ENCODE measurements around the gene CXCL10.
"Not testable (repeated sequence)": the region's sequence is repeated elsewhere in the genome, so short reads cannot be mapped to it uniquely, and the experiment has no call there.

The CXCL10 gene

DNA sequence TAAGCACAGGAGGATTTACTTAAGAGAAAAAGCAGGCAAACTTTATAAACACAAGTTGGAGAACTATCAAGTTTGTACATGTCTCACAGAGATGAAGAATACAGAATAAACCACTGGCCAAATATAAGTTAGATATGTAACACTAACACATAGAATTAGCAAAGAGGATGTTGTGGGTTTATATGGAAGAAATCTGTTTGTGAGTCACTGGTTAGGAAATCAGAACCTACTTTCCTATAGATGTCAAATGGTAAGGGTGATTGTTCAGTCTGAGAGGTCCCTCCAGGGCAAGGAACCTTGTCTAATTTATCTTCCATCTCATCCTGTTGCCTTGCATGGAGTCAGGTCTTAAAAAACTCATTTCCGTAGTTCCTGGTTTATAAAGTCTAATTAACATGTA lies 36.5 kb upstream of the CXCL10 start:
- DNase-seq (ENCODE audit: low read depth), result no peak
- H3K4me3 ChIP-seq (ENCODE audit: low read depth, low read length), result no peak overlapping the region
- TF ChIP-seq, protein P1, sequence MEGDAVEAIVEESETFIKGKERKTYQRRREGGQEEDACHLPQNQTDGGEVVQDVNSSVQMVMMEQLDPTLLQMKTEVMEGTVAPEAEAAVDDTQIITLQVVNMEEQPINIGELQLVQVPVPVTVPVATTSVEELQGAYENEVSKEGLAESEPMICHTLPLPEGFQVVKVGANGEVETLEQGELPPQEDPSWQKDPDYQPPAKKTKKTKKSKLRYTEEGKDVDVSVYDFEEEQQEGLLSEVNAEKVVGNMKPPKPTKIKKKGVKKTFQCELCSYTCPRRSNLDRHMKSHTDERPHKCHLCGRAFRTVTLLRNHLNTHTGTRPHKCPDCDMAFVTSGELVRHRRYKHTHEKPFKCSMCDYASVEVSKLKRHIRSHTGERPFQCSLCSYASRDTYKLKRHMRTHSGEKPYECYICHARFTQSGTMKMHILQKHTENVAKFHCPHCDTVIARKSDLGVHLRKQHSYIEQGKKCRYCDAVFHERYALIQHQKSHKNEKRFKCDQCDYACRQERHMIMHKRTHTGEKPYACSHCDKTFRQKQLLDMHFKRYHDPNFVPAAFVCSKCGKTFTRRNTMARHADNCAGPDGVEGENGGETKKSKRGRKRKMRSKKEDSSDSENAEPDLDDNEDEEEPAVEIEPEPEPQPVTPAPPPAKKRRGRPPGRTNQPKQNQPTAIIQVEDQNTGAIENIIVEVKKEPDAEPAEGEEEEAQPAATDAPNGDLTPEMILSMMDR (IDR thresholded peaks at IDR 0.05; ENCODE audit: low read depth, low read length, missing control alignments), result no peak

DNA sequence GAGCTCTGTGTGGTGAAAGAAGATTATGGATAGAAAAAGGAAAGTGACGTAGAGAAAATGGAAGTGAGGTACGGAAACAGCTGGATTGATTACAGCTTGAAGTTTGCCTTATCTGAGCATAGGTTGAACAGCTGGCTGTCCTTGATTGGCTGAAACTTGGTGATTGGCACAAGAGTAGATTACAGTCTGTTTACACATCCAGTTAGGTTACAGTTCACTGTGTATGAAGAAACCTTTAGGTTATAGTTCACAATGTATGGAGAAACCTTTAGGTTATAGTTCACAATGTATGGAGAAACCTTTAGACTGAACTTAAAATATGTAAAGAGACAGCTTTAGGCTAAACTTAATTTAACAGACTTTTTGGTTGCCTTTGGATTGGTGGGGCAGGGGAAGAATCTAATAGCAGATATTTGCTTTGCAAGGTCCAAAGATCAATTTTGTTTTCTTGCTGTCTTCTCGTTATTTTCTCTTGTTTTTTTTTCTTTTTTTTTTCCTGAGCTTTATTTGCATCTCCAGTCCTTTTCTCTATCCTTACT lies 35.7 kb upstream of the CXCL10 start:
- DNase-seq (ENCODE audit: low read depth), result no peak
- TF ChIP-seq, protein P1 (IDR thresholded peaks at IDR 0.05; ENCODE audit: low read depth, low read length, missing control alignments), result no peak
- H3K4me3 ChIP-seq (ENCODE audit: low read depth, low read length), result no peak overlapping the region

DNA sequence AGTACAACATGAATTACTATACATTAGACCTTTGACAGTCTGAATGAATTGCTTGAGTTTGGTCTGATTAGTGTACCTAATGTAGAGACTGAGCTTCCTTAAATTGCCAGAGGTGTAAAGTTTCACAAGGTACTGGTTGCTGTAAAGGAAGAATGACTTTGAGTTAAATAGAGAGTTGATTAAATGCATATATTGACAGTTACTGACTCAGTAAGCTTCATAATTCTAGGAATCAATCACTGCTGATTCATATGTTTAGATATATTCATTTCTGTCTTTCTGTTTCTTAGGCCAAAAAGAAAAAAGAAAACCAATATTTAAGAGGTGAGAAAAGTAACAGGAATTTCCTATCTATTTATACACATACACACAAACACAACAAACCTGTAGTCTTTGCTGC lies 35.0 kb upstream of the CXCL10 start:
- TF ChIP-seq, protein P1 (IDR thresholded peaks at IDR 0.05; ENCODE audit: low read depth, low read length, missing control alignments), result no peak
- H3K4me3 ChIP-seq (ENCODE audit: low read depth, low read length), result no peak overlapping the region
- no peak for DNase-seq (ENCODE audit: low read depth)

DNA sequence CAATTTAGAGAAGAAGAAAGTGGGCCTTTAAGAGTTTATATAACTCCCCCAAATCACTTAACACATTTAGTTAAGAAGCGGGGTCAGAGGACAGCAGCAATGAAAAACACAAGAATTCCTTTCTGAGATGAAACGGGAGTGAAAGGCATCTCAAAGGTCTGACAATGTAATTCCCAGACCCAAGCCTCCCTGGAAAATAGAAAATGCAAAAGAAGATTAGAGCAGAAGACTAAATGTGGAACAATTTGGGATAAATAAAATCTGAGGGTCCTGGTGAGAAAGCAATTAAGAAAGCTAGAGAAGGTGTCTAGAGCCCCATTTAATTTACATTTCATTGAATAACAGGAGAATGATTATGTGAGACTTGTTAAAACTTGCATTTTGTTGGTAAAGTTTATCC lies 32.1 kb upstream of the CXCL10 start:
- TF ChIP-seq, protein P1 (IDR thresholded peaks at IDR 0.05; ENCODE audit: low read depth, low read length, missing control alignments), result no peak
- H3K4me3 ChIP-seq (ENCODE audit: low read depth, low read length), result no peak overlapping the region
- no peak for DNase-seq (ENCODE audit: low read depth)

DNA sequence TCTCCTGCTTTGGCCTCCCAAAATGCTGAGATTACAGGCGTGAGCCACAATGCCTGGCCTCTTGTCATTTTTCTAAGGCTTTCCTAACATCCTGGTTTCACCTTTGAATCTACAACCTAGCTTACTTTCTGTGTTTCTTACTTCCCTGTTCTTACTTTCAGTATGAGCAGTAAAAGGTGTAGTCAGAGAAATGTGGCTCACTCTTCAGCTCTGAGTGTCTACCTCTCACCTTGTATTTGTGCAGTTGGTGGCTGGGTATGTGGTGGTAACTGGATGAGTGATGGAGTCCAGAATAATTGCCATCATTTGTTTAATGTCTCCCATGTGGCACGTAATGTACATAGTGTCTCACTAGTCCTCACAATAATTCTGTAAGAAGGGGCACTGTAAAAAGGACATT lies 31.7 kb upstream of the CXCL10 start:
- TF ChIP-seq, protein P1 (IDR thresholded peaks at IDR 0.05; ENCODE audit: low read depth, low read length, missing control alignments), result no peak
- no peak overlapping the region for H3K4me3 ChIP-seq (ENCODE audit: low read depth, low read length)
- DNase-seq (ENCODE audit: low read depth), result peak; percentile 67

DNA sequence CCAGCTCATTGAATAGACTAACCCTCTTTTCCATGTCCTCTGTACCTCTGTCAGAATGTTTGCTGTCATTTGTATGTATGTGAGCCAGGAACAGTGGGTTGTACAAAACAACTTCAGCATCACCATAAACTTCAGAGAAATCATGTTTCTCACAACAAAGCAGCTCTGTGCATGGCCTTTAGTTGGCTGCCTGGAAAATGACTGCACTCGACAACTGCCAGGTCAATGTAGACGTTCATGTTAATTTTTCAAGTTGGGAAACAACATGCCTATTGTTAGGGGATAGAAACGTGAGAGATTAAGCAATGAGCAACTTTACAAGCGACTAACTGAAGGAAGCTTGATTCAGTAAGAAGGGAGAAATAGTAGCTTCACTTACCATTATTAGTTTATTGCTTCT lies 30.4 kb upstream of the CXCL10 start:
- H3K4me3 ChIP-seq (ENCODE audit: low read depth, low read length), result no peak overlapping the region
- DNase-seq (ENCODE audit: low read depth), result no peak
- TF ChIP-seq, protein P1 (IDR thresholded peaks at IDR 0.05; ENCODE audit: low read depth, low read length, missing control alignments), result no peak

DNA sequence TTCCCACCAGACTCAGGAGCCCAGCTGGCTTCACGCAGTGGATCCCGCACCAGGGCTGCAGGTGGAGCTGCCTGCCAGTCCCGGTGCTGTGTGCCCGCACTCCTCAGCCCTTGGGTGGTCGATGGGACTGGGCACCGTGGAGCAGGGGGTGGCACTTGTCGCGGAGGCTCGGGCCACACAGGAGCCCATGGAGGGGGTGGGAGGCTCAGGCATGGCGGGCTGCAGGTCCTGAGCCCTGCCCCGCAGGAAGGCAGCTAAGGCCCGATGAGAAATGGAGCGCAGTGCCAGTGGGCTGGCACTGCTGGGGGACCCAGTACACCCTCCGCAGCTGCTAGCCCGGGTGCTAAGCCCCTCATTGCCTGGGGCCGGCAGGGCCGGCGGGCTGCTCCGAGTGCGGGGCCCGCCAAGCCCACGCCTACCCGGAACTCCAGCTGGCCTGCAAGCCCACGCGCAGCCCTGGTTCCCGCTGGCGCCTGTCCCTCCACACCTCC lies 27.3 kb upstream of the CXCL10 start:
- DNase-seq (ENCODE audit: low read depth); H3K4me3 ChIP-seq (ENCODE audit: low read depth, low read length): not testable (repeated sequence)

DNA sequence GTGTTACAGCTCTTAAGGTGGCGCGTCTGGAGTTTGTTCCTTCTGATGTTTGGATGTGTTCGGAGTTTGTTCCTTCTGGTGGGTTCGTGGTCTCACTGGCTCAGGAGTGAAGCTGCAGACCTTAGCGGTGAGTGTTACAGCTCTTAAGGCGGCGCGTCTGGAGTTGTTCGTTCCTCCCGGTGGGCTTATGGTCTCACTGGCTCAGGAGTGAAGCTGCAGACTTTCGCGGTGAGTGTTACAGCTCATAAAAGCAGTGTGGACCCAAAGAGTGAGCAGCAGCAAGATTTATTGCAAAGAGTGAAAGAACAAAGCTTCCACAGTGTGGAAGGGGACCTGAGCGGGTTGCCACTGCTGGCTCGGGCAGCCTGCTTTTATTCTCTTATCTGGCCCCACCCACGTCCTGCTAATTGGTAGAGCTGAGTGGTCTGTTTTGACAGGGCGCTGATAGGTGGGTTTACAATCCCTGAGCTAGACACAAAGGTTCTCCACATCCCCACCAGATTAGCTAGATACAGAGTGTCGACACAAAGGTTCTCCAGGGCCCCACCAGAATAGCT lies 26.6 kb upstream of the CXCL10 start:
- not testable (repeated sequence) for DNase-seq (ENCODE audit: low read depth); H3K4me3 ChIP-seq (ENCODE audit: low read depth, low read length)

DNA sequence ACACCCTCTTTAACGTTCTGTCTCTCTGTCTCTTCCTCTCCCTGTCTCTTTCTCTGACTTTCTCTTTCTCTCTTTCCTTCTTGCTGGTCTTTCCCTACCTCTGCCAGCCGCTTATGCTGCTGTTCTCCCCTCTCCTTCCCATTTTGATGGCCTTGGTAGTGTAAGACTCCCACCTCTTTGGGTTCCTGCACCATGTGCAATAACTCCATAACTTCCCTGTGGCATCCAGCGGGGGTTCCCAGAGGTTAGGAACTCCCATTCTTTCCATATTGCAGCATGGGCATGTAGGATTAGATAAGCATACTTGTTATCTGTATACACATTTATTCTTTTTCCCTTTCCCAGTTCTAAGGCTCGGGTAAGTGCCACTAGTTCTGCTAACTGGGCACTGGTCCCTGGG lies 21.4 kb upstream of the CXCL10 start:
- H3K4me3 ChIP-seq (ENCODE audit: low read depth, low read length); DNase-seq (ENCODE audit: low read depth): not testable (repeated sequence)

DNA sequence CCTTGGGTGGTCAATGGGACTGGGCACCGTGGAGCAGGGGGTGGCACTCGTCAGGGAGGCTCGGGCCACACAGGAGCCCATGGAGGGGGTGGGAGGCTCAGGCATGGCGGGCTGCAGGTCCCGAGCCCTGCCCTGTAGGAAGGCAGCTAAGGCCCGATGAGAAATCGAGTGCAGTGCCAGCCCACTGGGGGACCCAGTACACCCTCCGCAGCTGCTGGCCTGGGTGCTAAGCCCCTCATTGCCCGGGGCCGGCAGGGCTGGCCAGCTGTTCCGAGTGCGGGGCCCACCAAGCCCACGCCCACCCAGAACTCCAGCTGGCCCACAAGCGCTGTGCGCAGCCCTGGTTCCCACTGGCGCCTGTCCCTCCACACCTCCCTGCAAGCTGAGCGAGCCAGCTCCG lies 20.0 kb upstream of the CXCL10 start:
- H3K4me3 ChIP-seq (ENCODE audit: low read depth, low read length); DNase-seq (ENCODE audit: low read depth): not testable (repeated sequence)

DNA sequence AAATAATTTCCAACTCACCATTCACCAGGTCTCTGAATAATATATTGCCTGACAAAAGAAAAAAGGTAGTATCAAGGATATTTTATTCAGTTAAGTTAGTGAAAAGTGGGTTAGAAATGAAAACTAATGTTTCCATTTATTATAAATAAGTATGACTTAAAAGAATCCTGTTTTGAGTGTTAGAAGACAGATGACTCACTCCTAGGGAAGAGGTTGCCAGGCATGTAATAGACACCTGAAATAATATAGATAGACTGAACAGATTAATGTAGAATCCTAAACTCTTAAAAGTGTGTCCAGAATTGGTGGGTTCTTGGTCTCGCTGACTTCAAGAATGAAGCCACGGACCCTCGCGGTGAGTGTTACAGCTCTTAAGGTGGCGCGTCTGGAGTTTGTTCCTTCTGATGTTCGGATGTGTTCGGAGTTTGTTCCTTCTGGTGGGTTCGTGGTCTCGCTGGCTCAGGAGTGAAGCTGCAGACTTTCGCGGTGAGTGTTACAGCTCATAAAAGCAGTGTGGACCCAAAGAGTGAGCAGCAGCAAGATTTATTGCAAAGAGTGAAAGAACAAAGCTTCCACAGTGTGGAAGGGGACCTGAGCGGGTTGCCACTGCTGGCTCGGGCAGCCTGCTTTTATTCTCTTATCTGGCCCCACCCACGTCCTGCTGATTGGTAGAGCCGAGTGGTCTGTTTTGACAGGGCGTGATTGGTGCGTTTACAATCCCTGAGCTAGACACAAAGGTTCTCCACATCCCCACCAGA lies 19.1 kb upstream of the CXCL10 start:
- H3K4me3 ChIP-seq (ENCODE audit: low read depth, low read length); DNase-seq (ENCODE audit: low read depth): not testable (repeated sequence)
